NCI-H2227 (cell line): ENCODE measurements around the gene RPH3AL.

Experiments
- DNase-seq: peaks from one replicate; lab custom pipeline; 2025; ENCODE audit not compliant: unreplicated experiment; lab: John Stamatoyannopoulos, UW

RPH3AL gene

DNA sequence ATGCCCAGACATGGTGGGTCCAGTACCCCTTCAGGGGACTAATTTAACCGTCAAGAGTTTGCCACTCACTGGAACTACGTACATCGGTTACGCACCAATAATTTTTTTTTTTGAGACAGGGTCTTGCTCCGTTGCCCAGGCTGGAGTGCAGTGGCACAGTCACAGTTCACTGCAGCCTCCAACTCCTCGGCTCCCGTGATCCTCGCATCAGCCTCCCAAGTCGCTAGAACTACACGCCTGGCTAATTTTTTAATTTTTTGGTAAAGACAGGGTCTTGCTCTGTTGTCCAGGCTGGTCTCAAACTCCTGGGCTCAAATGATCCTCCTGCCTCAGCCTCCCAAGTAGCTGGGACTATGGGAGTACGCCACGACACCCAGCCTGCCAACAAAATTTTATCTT lies 15.6 kb downstream of the RPH3AL start:
- DNase-seq = no peak

DNA sequence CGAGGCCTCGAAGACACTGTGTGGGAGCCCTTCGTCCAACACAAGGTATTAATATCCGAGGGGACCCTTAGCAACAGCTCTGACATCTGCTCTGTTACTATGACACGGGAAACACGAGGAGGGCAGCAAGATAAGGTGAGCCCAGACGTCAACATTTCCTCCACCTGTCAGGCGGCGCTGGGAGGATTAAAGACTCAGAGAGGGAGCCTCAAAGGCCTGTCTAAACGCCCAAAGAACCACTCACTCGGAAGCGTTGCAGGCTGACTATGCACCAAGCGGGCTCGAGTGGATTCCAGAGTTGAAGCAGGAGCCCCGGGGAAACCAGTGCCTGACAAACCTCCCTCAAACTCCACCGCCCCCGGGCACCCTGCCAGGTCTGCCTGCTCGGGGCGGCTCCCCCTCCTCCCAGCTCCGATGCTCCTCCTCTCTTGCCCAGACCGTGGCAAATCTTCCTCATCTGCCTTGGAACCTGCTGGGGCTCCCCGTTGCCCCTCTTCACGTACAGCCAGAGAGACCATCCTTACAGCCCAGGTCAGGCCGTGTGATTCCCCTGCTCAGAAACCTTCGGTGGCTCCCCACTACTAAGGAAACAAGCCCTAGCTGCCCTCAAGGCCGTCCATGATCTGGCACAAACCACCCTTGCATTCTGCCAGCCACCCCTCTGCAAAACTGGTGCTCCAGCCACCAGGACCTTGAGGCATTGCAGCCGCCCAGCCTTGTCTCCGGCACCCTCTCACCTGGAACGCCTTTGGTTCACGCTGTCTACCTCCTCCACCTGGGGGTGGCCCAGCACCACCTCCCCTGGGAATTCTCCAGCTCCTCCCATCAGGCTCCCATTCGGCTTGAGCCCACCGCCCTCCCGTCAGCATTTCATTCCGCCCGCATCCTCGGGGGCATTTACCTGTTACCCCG lies 16.2 kb downstream of the RPH3AL start:
- no peak for DNase-seq

DNA sequence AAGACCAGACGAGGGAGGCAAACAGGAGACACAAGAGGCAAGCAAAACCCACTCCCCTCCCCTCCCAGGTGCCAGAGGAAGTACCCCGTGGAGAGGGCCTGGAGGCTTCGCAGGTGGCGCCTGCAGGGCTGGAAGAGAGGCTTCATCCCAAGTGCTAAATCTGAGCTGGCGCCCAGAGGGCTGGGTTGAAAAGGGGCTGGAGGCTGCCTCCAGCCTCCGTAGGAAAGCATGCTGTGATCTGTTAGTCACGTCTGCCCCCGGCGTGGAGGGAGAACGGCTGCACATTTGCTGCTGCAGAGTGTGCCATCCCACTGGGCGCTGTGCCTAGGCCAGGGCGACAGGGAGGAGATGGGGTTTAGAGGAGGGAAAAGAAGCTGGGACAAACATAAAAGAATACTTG lies 16.9 kb downstream of the RPH3AL start:
- no peak for DNase-seq

DNA sequence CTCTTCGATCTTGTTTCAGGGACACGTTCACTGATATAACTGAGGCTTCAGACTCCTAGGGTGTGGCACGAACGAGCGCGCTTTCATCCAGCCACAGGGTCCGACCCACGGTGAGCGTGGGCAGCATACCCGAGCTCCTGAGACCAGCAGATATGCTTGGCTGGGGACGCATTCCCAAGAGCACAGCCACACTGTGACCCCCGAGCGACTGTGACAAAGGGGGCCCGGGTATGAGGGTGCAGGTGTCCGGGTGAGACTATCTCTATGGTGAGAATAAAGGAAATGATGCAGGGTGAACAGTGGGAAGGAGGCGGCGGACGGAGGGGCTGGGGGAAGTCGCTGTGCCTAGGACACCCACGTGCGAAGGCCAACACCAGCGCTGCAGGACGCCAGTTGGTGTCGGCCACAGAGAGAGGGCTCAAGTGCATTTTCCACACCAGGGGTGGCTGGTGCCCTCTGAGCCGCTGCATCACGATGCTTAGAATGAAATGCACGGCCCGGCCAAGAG lies 17.6 kb downstream of the RPH3AL start:
- no peak for DNase-seq

DNA sequence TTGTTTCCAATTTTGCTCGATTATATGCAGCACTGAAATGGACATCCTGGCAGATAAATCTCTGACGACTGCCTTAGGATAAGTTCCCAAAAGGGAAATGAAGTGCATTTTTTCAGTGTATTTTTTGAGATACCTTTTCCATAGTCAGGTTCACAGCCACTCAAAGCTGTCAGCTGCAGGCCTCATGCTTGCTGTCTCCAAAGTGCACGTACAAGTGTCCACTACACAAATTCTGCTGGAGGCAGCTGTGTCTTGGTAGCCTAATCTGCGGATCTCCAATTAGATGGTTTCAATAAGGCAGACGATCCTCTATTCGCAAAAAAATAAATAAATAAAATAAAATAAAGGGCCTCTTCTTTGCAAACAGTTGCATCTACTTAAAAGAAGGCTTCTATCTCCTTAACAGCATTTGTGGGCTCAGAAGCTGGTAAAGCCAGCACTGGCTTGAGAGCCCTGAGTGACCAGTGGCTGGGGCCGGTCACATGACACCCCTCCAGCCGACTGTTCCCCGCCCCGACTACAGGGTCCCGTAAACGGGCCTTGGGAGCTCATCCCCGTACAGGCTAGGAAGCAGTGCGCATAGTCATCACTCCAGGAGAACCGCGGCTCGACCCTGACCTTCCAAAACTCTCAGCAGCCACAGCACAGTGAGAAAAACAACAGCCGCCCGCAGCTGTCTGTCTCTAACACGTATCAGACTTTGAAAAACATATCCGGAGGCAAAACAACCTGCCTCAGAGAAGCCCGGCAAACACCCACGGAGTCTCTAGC lies 18.8 kb downstream of the RPH3AL start:
- DNase-seq = peak; percentile 40

DNA sequence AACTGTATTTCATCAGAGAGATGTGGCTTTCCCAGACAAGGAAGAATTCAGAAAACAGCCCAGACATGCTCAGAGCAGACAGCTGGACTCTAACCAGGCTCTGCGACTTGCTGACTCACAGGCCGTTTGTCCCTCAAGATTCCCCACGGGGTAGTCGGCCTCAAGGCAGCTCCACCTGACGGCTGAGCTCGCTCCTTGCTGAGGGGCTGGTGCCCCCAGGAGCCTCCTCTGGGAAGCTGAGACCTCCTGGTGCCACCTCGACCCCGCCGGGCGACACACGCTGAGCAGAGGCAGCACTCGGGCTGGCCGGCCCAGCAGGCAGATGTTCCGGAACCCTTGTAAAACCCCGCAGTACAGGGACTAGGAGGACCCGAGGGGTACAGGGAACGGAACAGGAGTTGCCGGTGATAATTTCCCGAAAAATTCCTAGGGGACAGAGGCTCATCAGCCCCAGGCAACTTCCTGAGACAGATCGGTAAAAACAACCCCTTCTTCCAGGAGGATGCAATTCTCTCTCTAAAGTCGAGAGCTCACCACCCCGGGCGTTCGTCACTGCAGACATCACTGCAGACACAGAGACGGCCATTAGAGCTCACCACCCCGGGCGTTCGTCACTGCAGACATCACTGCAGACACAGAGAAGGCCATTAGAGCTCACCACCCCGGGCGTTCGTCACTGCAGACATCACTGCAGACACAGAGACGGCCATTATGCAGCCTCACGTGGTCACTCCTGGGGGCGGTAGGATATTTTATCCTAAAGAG lies 19.9 kb downstream of the RPH3AL start:
- no peak for DNase-seq

DNA sequence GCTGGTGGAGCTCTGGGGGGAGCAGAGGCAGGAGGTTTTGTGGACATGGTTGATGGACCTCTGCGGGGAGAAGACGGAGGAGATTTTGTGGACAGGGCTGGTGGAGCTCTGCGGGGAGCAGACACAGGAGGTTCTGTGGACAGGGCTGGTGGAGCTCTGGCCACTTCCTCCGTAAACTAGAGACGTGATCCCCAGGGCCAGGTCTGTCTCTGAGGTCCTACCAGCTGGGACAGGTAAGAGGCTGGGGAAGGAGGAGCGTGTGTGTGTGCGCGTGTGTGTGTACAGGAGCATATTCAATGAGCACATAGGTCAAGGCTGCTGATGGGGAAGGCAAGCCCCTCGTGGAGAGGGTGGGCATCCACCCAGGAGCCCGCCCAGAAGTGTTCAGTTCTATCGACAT lies 20.6 kb downstream of the RPH3AL start:
- no peak for DNase-seq

DNA sequence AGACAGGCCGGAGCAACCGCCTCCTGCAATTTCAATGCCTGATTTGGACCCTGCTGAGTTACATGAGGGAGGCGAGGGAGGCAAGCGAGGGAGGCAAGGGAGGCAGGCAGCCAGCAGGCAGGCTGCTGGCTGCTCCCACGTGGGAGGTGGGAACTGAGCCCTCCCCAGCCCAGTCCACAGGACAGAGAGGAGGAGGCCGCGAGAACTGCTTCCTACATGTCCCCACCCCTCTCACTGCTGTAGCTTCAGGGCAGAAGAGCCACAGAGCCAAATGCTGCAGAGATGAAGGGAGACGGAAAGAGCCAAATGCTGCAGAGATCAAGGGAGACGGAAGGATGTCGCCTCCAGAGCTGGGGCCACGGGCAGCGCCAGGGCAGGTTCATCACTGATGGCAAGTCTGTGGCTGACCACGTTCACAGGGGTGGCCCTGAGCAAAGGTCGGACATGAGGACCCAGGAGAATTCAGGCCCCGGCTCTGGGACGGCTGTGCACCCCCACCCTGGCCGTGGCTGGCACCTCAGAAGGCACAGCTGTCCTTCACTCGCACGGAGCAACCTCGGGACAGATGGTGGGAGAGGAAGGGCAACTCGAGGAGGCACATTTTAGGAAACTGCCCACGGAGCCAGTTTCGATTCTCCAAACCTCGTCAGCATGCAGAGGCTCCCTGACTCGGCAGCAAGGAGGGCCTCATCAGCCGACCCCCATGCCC lies 21.5 kb downstream of the RPH3AL start:
- no peak for DNase-seq

DNA sequence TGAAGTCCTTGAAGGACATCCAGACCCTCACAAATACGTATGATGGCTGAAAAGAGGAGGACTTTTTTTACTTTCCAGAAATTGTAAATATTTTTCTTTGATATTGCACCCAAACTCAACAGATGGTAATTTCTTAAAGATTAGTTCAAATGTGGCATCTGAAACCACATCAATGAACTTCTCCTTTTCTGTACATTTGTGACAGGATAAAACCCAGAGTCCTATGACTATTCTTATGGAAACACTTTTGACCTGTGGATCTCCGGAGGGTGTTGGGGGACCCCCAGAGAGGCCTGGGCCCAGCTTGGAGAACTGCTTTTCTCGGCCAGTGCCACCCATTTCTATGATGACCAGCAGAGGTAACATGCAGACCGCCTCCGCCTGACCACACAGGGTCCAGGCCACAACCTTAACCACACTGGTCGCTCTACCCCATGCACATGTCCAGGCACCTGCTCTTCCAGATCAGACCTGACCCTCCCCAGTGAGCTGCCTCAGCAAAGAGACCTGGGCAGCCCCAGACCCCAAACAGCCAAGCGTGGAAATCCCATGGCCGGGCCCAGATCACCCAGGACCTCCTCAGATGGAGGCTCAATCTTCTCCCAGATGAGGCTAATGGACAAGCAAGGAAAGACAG lies 22.7 kb downstream of the RPH3AL start:
- DNase-seq = no peak

DNA sequence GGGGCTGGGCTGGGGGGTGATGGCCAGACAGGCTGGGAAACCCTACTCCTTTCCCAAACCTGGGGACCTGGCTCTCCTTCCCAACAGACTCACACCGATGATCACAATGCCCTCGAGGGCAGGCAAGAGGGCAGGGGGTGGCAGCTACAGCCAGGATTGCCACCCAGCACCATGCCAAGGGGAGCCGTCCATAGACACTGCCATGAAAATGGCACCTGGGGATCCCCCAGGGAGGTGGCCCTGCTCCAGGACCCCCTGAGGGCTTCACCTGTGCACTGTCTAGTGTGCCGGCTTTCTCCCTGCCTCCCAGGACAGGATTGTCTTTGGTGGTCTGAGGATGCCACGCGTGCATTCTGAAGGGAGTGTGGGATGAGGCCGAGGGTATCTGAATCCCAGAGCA lies 24.6 kb downstream of the RPH3AL start:
- no peak for DNase-seq

DNA sequence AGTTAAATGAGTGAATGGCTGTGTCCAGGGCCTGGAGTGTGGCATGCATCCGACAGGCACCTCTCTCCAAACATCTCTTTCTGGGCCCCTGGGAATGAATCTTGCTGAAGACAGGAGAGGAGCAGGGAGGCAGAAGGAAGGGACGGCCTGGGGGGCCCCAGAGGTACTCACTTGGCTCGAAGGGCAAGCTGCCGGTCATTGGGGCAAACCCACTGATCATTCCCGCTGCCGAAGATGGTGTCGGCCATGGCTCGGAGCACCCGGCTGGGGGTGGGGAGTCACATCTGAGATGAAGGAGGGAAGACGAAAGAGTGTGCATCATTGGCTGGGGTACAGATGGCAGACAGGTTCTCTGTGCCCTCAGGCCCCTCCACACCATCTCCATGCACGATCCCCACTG lies 25.3 kb downstream of the RPH3AL start:
- DNase-seq = no peak

DNA sequence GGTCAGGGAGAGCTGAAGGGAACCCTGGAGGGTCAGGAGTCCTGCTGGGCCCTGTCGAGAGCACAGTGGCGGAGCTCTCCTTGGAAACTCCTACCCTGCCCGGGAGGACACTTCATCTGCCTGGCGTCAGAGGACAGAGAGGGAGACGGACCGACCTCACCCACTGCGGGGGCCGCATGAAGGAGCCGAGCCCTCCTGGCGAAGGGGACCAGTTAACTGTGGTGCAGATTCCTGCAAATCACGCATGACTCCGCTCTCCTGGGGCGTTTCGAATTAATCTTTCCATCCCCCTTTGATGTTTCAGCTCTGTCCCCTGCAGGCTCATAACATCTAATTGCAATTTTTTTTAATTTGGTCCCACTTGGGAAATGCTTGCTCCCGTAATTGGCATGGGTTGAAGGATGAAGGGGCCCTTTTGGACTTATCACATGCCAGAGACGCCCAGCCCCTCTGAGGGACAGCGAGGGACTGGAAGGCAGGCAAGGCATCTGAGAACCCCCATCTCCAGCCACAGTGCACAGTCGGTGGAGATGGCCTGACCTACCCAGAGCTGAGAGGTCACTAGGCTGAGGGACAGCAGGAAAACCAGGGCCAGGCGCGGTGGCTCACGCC lies 26.5 kb downstream of the RPH3AL start:
- no peak for DNase-seq

DNA sequence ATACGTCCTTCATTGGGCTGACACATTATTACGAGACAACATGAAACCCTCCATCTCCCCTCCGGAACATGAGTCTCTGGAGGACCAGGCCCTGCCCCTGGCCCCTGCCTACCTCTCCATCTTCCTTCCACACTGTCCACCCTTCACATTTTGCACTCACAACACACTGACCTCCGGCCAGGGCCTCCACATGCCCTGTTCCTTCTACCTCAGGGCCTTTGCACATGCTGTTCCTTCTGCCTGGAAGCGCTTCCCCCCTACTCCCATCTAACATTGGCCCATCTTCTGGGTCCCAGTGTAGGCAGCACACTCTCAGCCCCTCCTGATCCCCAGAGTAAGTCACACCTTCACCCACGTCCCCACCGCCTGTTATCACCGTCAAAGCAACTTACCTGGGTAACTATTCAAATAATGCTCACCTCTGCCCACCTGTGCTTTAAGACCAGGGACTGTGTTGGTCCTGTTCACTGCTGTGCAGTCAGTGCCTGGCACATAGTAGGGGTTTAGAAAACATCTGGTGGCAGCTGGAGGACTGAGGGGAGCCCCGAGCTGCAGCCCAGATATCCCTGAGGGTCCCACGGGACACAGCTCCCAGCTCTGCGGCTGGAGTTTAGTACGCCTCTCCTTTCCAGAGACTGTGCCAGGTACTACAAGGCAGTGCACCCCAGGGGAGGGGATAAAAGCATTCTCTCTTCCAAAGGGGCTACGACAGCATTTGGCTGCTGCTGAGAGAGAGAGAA lies 27.2 kb downstream of the RPH3AL start:
- no peak for DNase-seq

DNA sequence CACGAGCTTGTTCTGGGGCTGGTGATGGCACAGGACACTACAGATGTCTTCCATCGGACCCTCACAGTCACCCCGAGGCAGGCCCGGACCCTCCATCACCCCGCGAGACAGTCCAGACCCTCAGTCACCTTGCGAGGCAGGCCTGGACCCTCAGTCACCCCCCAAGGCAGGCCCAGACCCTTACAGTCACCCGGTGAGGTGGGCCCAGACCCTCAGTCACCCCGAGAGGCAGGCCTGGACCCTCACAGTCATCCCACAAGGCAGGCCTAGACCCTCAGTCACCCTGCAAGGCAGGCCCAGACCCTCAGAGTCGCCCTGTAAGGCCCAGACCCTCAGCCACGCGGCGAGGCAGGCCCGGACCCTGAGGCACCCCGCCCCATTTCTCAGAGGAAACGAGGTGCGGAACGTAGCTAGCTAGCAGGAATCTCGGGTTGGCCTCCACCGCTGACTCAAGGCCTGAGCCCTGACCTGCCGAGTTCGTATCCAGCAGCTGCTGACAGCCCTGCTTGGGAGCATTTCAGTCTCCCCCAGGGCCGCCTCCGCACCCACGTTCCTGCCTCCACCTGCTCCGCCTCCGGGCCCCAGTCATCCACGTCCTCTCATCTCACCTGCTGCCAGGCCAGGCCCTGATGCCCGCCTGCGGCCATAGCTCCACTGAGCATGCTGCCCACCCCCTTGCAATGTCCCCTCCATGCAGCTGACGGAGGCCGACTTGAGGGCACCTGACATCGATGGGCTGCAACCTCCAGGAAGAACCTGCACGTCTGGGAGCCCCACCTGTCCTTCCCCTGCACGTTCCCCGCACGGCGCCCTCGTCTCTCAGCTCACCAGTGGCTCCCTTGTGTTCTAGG lies 28.7 kb downstream of the RPH3AL start:
- no peak for DNase-seq

DNA sequence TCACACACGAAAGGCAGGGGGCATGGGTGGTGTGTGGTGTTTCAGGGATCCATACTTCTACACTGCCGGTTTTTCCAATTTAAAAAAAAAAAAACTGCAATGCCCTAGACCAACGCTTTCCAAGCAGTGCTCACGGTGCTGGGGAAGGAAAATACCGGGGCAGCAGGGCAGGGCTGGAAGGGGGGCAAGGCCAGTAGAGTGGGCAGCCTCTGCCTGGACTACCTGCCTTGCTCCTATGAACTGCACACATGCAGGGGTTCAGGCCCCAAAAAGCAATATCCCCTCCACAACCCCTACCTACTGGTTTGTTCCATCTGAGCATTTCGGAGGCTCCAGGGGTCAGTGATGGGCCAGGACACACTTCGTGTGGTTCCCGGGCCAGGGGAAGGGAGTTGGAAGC lies 29.4 kb downstream of the RPH3AL start:
- DNase-seq = no peak

DNA sequence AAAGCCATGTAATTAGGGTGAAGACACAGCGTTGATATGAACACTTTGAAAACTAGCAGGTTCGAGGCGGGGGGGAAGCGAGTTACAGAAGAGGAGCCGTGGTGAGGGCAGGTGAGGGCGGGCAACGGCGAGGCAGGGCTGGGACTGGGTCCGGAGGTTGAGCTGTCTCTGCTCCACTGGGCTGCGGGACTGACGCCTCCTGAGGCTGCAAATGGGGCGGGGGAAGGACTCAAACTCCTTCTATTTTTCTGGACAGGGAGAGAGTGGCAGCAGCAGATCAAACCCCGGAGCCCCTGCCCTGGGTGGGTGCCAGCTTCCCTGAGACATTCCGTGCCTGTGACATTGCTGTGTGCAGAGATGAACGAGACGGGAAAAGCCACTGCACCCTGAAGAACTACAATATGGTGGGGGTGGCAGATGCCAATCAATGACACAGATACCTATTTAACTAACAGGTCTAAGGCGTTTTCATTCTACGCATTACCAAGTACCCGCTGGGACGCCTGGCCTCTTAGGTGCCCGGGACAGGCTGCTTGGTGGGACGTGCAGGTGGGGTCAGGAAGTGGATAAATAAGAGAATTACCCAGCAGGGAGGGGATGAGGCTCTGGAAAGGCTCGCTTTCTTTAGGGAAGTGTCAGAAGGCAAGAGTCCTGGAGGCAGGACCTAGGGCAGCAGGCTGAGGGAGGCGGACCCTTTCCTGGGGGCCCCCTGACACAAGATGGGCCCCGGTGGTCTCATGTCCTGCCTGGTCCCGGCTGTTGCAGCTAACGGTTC lies 30.4 kb downstream of the RPH3AL start:
- no peak for DNase-seq

DNA sequence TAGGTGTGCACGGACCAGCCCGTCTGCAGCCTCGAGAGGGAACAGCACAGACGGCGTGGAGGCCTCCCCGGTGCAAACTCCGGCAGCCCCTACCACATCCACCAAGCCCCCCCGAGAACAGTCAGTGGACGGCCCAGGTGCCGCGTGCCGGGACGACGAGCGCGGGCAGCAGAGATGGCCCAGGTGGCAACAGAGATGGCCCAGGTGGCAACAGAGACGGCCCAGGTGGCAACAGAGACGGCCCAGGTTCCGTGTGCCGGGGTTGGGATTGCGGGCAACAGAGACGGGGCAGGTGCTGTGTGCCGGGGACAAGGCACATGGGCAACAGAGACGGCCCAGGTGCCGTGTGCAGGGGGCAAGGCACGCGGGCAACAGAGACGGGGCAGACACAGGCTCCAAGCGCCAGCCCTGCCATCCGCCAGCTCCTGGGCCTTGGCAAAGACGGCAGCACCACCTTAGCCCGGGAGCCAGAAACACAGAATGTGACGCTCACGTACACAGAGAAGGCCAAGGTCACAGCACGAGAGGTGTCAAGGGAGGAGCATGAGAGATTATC lies 31.1 kb downstream of the RPH3AL start:
- no peak for DNase-seq
